HepG2 (cell line): ENCODE measurements around the gene GRIN3B. TPM values are rescaled to one million over a fixed set of nuclear protein-coding genes. Genes with fewer than 3 reads are reported as not detected.

ENCODE experiments used
- CCAR2 ChIP-seq: fragments of 200-400 bp; formaldehyde crosslinking; optimal IDR thresholded peaks from 2 replicates; pipeline ENCODE3; 2018; ENCODE audit warnings: low read depth, mild to moderate bottlenecking, low read length, moderate library complexity
- DNMT3B ChIP-seq: conservative IDR thresholded peaks from 2 replicates; pipeline ENCODE4 v1.6.1; 2016; ENCODE audit warnings: missing biosample characterization, control low read depth
- DZIP1 ChIP-seq: sonication (generic); formaldehyde crosslinking; IDR thresholded peaks from 2 replicates; pipeline ENCODE4 v1.5.0; 2020; ENCODE audit warnings: mild to moderate bottlenecking, missing genetic modification reagents
- GRHL1 ChIP-seq: sonication (generic); formaldehyde crosslinking; conservative IDR thresholded peaks from 2 replicates; pipeline ENCODE4 v1.8.0; 2022; ENCODE audit warnings: missing genetic modification reagents
- KLF11 ChIP-seq: IDR thresholded peaks from 2 replicates; pipeline ENCODE4 v1.6.1; 2016; ENCODE audit warnings: missing compliant biosample characterization
- TCF12 ChIP-seq, 2 experiments: fragments of 450-650 bp in 1 of 2; sonication (generic) in 1 of 2; formaldehyde crosslinking in 1 of 2; IDR thresholded peaks; 2 replicates each; pipeline versions ENCODE4 v1.6.1 to v1.8.0; 2017 to 2022; ENCODE audit warnings: antibody characterized with exemption in 1 of 2, mild to moderate bottlenecking in 1 of 2, missing genetic modification reagents in 1 of 2, moderate library complexity in 1 of 2
- ZNF101 ChIP-seq: sonication (generic); formaldehyde crosslinking; IDR thresholded peaks from 2 replicates; pipeline ENCODE4 v1.4.0; 2020; ENCODE audit warnings: mild to moderate bottlenecking, low read depth, missing genetic modification reagents, borderline replicate concordance
- ZNF501 ChIP-seq: sonication (generic); formaldehyde crosslinking; IDR thresholded peaks from 2 replicates; pipeline ENCODE4 v1.5.1; 2020; ENCODE audit warnings: mild to moderate bottlenecking, moderate library complexity, missing genetic modification reagents
- ZNF790 ChIP-seq: sonication (generic); formaldehyde crosslinking; IDR thresholded peaks from 2 replicates; pipeline ENCODE4 v1.8.0; 2022; ENCODE audit warnings: missing genetic modification reagents, mild to moderate bottlenecking, borderline replicate concordance
- polyA plus RNA-seq, 8 experiments: library from polyadenylated mRNA; depleted of rRNA in 3 of 8; stranded (reverse) in 7 of 8; unstranded in 1 of 8; fragments of >200 nt; fragmentation: Illumina TruSeq in 4 of 8; extraction: Trizol in 4 of 8; gene quantifications; 2 replicates each; pipeline versions ENCODE4 v1.2.1 to v1.2.3, GENCODE V29; 2011 to 2016; ENCODE audit warnings: low read depth in 4 of 8, missing spikeins in 1 of 8, mixed read lengths in 1 of 8; ENCODE audit not compliant: insufficient read depth in 1 of 8
- total RNA-seq, 5 experiments: library from RNA; depleted of rRNA; stranded (reverse); fragments of >200 nt; fragmentation: Illumina TruSeq; extraction: Trizol; gene quantifications; 2 replicates each; pipeline ENCODE4 v1.2.3, GENCODE V29; 2016; ENCODE audit warnings: low read depth in 1 of 5

Gene GRIN3B
- total and polyA plus RNA-seq, 2 of the 13 experiments (the other 11 are each of a cell fraction or from before 2014, with no cell fraction given), result 0.07 to 0.20 TPM

DNA sequence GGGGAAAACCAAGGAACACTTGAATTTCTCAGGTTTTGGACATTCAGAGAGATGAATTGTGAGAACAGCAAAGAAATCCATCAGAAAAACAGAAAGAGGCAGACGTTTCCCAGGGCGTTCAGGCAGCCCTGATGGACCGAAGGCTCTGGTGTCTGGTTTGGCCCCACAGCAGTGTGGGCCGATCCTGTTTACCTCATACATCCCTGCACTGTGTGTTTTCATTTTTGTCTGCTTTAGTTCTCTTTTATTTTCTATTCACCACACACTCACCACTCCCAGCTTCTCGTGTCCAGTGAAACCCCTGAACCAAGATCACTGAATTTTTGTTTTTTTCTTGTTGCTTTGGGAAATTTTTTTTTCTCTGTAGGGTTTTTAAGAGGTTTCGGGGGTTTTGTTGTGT, 27.9 kb upstream of the GRIN3B start (continued):
- TF ChIP-seq DNMT3B (CRISPR knock-in tag), result no peak
- TF ChIP-seq DZIP1, result no peak
- TF ChIP-seq GRHL1, result no peak
- TF ChIP-seq KLF11 (CRISPR knock-in tag), result no peak
- TF ChIP-seq ZNF101 (CRISPR knock-in tag), result no peak
- no peak for TF ChIP-seq ZNF501 (CRISPR knock-in tag)
- TF ChIP-seq CCAR2, result no peak
- no peak for TF ChIP-seq ZNF790 (CRISPR knock-in tag)
- no peak for TF ChIP-seq TCF12 (IDR thresholded peaks at IDR 0.05)
- TF ChIP-seq TCF12 (CRISPR knock-in tag; IDR thresholded peaks at IDR 0.05), result no peak
- TF ChIP-seq, all 625 proteins: peak for 0
